Breast epithelium (tissue), 4 donors: ENCODE results near the gene TAF13. TPM values are rescaled to one million over a fixed set of nuclear protein-coding genes. Genes with fewer than 3 reads are reported as not detected.
A peak's percentile ranks its signal among the peaks of the same experiment; 100 is the strongest.

Source experiments
- DNase-seq, 2 donors: peaks; one replicate each; pipeline ENCODE4 v3.0.0-alpha.2; 2019; ENCODE audit warnings: low spot score in 2 of 2
- H3K27ac ChIP-seq, 2 donors: fragments of 200-600 bp; sonication (generic) in 1 of 2; one replicate each; pipeline ENCODE4 v1.5.1; 2016 to 2019; ENCODE audit warnings: mild to moderate bottlenecking in 1 of 2
- H3K27me3 ChIP-seq, 2 donors: fragments of 200-600 bp; sonication (generic) in 1 of 2; one replicate each; pipeline versions ENCODE4 v1.5.1 to v1.6.0; 2017 to 2019; ENCODE audit warnings: control low read depth in 1 of 2, mild to moderate bottlenecking in 1 of 2
- H3K36me3 ChIP-seq: fragments of 200-600 bp; one replicate; pipeline ENCODE4 v1.5.1; 2019
- H3K4me1 ChIP-seq, 2 donors: fragments of 200-600 bp; sonication (generic); one replicate each; pipeline ENCODE4 v1.5.1; 2016 to 2019; ENCODE audit warnings: control low read depth in 1 of 2
- H3K4me3 ChIP-seq, 3 donors: fragments of 200-600 bp; sonication (generic); 1 replicate in 2 of 3; 2 replicates in 1 of 3; pipeline ENCODE4 v1.5.1; 2016 to 2019; ENCODE audit warnings: mild to moderate bottlenecking in 3 of 3, moderate library complexity in 2 of 3
- H3K9me3 ChIP-seq, 2 donors: fragments of 200-600 bp; sonication (generic) in 1 of 2; one replicate each; pipeline ENCODE4 v1.5.1; 2016 to 2019; ENCODE audit warnings: control low read depth in 1 of 2
- CTCF ChIP-seq, 3 donors: fragments of 450-650 bp; IDR thresholded peaks; one replicate each; pipeline ENCODE4 v1.5.1; 2016 to 2017; ENCODE audit warnings: antibody characterized with exemption in 3 of 3, mild to moderate bottlenecking in 3 of 3, moderate library complexity in 3 of 3
- POLR2A ChIP-seq: fragments of 450-650 bp; IDR thresholded peaks from one replicate; pipeline ENCODE4 v1.6.1; 2016; ENCODE audit warnings: antibody characterized with exemption, mild to moderate bottlenecking, moderate library complexity
- POLR2AphosphoS5 ChIP-seq, 3 donors: sonication (generic); formaldehyde crosslinking; IDR thresholded peaks; one replicate each; pipeline ENCODE4 v1.6.1; 2017; ENCODE audit warnings: antibody characterized with exemption in 3 of 3
- intact Hi-C: fragments of 100-400 bp; cut with DNase I; formaldehyde crosslinking; loops from one replicate; pipeline ENCODE4 v1.15.1; 2023; ENCODE audit warnings: low total_unique reads
- total RNA-seq, 3 donors: library from RNA; depleted of rRNA; stranded (reverse); fragments of >200 nt; gene quantifications; one replicate each; pipeline ENCODE4 v1.1.0, GENCODE V29; 2016

TAF13 gene
- total RNA-seq = 10 to 100 TPM; 23.1 to 36.4 (median 25.8) TPM

GRCh38 chr1:109075531-109076490 is at the start of gene TAF13:
Gene TAF13 (minus strand): TSS chr1:109076003. CDS start chr1:109075947, 56 bp downstream.
- TF ChIP-seq CTCF (IDR thresholded peaks at IDR 0.05) (peak; percentile 49 to 70 (median 61)), POLR2AphosphoS5 (IDR thresholded peaks at IDR 0.05) (peak; percentile 97 to 98 (median 98)), POLR2A (peak; percentile 91)
- no peaks in the 10 kb centered on the region for H3K36me3 ChIP-seq
- H3K27me3 ChIP-seq = no peaks in the 10 kb centered on the region
- intact Hi-C loops = no loop called here
- no peaks in the 10 kb centered on the region for H3K9me3 ChIP-seq
- DNase-seq = peak; percentile 91 to 93
- H3K4me3 ChIP-seq = peak within 1 kb of the TSS; percentile 68 to 83 (median 71)
- no peaks in the 10 kb centered on the region for H3K4me1 ChIP-seq
- H3K27ac ChIP-seq = peak within 1 kb of the TSS; percentile 93 to 94

GRCh38 chr1:109120356-109120755 is 44.6 kb upstream of the TAF13 start:
- H3K36me3 ChIP-seq = no peaks in the 10 kb centered on the region
- H3K27ac ChIP-seq = no peak overlapping the region
- H3K4me1 ChIP-seq = no peaks in the 10 kb centered on the region
- no peak overlapping the region for H3K4me3 ChIP-seq
- H3K27me3 ChIP-seq = no peaks in the 10 kb centered on the region
- TF ChIP-seq CTCF (IDR thresholded peaks at IDR 0.05) (no peak), POLR2AphosphoS5 (IDR thresholded peaks at IDR 0.05) (no peak), POLR2A (no peak)
- intact Hi-C loops = no loop called here
- no peak for DNase-seq
- no peaks in the 10 kb centered on the region for H3K9me3 ChIP-seq

GRCh38 chr1:109118089-109118488 is 42.3 kb upstream of the TAF13 start:
- no peak for TF ChIP-seq CTCF (IDR thresholded peaks at IDR 0.05)
- TF ChIP-seq POLR2A = no peak
- no peak for TF ChIP-seq POLR2AphosphoS5 (IDR thresholded peaks at IDR 0.05)
- intact Hi-C loops = loop anchor here (10.0 kb wide), 1 partner anchor 153 kb away; the partner anchor contains the start of gene CLCC1
- no peaks in the 10 kb centered on the region for H3K9me3 ChIP-seq
- H3K27ac ChIP-seq = peak overlapping the region; percentile 52 to 71
- H3K4me3 ChIP-seq = no peak overlapping the region
- DNase-seq = no peak
- peaks cover 6% of the 10 kb centered on the region in 2 donors for H3K4me1 ChIP-seq
- no peaks in the 10 kb centered on the region for H3K27me3 ChIP-seq
- no peaks in the 10 kb centered on the region for H3K36me3 ChIP-seq

- intact Hi-C loops = loop anchor here (10.0 kb wide), 1 partner anchor 151 kb away; the partner anchor contains the start of gene CLCC1
- Histone ChIP-seq H3K4me1 (peaks cover 6% of the 10 kb centered on the region in 2 donors), H3K9me3 (no peaks in the 10 kb centered on the region), H3K4me3 (peak overlapping the region in 2 of 3 donors; percentile 49 to 57), H3K27ac (peak overlapping the region; percentile 67 to 71), H3K27me3 (no peaks in the 10 kb centered on the region), H3K36me3 (no peaks in the 10 kb centered on the region)
- no peak for DNase-seq
- TF ChIP-seq CTCF (IDR thresholded peaks at IDR 0.05) (no peak), POLR2A (no peak), POLR2AphosphoS5 (IDR thresholded peaks at IDR 0.05) (no peak)
Observed at GRCh38 chr1:109116286-109116685, 40.5 kb upstream of the TAF13 start.

- Histone ChIP-seq H3K27ac (peak overlapping the region; percentile 67 to 71), H3K36me3 (no peaks in the 10 kb centered on the region), H3K4me3 (peak overlapping the region in 2 of 3 donors; percentile 49 to 57), H3K4me1 (peaks cover 6% of the 10 kb centered on the region in 2 donors), H3K27me3 (no peaks in the 10 kb centered on the region), H3K9me3 (no peaks in the 10 kb centered on the region)
- DNase-seq = no peak
- intact Hi-C loops = loop anchor here (10.0 kb wide), 1 partner anchor 151 kb away; the partner anchor contains the start of gene CLCC1
- TF ChIP-seq POLR2A (no peak), CTCF (IDR thresholded peaks at IDR 0.05) (no peak), POLR2AphosphoS5 (IDR thresholded peaks at IDR 0.05) (no peak)
Observed at GRCh38 chr1:109115685-109116084, 39.9 kb upstream of the TAF13 start.
